GM21619 (cell line): ENCODE data around the gene COLEC11.
"Not testable (repeated sequence)": the region's sequence is repeated elsewhere in the genome, so short reads cannot be mapped to it uniquely, and the experiment has no call there.

Experiments used
- ATAC-seq: cut with Tn5 transposase; IDR thresholded peaks from one replicate; pipeline ENCODE4 v1.9.1; 2021; ENCODE audit not compliant: unreplicated experiment

The COLEC11 gene

GRCh38 chr2:3622967-3623366 is 28.1 kb downstream of the COLEC11 start:
- no peak for ATAC-seq

GRCh38 chr2:3624059-3624794 is 29.3 kb downstream of the COLEC11 start:
- peak; percentile 80 for ATAC-seq

DNA sequence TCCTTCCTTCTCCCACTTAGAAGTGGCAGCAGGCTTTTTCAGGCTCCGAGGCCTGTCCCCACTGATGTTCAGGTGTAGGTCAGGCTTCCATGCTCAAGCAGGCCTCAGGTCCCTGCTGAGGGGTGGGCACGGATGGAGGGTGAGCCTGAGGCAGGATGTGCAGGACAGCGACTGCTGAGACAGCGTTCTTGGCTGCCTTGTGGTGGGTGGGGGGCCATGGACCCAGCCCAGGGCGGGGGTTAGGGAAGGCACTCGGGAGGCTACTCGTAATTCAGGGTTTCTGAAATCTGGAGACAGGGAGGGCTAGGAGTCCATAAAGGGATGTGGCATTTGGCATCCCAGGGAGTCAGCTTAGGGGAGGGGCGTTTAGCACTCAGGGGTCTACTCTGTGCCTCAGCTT is 30.3 kb downstream of the COLEC11 start:
- ATAC-seq, result no peak

GRCh38 chr2:3626118-3626811 is 31.4 kb downstream of the COLEC11 start:
- ATAC-seq, result no peak

DNA sequence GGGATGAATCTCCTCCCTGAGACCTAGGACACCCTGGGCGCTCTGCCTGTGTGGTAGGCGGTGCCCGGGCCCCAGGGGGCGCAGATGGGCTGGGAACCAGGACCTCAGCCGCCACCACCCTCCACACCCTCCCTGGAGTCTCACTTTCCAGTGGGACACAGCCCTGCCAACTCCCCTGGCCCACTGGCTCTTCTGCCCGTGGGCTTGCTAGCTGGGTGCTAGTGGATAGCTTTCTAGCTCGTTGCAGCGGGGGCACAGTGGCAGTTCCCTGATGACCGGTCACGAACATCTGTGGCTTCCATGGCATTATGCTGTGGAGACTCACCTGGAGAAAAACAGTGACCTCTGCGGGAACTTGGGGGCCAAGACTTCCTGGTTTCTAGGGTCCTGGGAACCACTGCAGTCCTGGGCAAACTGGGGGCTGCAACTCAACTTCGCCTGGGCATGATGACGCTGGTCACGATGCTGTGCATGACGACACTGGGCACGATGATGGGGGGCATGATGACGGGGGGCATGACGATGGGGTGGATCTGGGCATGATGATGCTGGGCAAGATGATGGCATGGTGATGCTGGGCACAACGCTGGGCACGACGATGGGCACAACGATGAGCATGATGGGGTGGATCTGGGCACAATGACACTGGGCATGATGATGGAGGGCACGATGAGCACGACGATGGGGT is 32.0 kb downstream of the COLEC11 start:
- ATAC-seq, result no peak

- ATAC-seq, result no peak
Measured at GRCh38 chr2:3627500-3628100, 32.7 kb downstream of the COLEC11 start.

DNA sequence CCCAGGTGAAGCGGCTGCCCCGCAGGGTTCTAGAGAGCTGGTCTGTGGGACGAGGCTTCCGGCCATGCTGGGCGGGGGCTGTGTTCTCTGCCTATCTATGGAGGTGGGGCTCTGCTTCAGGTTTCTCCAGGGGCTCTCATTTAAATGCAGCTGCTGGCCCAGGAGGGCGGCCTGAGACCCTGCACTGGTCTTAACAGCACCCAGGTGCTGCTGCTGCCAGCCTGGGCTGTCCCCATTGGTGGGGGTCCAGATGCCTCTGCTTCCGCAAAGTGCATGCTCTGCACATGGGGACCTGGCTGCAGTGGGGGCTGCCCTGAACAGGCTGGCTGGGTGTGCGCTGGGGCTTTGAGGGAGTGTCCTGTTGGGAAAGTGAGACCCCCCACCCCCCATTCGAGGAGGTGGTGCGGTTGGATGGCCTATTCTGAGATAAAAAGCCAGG is 33.3 kb downstream of the COLEC11 start:
- no peak for ATAC-seq

- ATAC-seq, result no peak
Measured at GRCh38 chr2:3628800-3629199, 33.9 kb downstream of the COLEC11 start.

DNA sequence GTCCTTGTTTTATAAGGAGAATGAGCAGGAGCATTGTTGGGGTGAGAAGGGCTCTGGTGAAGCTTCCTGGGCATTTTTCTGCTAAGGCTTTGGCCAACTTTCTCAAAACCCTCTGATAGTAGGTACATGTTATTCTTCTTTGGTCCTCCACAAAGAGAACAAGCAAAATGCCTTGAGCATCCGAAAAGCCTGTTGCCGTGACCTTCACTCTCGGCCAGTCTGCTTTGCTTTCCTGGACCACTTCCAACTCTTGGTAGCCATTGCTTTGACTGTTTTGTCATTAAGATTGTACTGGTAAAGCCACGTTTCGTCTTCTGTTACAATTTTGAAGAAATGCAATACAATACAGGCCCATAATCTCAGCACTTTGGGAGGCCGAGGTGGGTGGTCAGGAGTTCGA is 35.7 kb downstream of the COLEC11 start:
- no peak for ATAC-seq

DNA sequence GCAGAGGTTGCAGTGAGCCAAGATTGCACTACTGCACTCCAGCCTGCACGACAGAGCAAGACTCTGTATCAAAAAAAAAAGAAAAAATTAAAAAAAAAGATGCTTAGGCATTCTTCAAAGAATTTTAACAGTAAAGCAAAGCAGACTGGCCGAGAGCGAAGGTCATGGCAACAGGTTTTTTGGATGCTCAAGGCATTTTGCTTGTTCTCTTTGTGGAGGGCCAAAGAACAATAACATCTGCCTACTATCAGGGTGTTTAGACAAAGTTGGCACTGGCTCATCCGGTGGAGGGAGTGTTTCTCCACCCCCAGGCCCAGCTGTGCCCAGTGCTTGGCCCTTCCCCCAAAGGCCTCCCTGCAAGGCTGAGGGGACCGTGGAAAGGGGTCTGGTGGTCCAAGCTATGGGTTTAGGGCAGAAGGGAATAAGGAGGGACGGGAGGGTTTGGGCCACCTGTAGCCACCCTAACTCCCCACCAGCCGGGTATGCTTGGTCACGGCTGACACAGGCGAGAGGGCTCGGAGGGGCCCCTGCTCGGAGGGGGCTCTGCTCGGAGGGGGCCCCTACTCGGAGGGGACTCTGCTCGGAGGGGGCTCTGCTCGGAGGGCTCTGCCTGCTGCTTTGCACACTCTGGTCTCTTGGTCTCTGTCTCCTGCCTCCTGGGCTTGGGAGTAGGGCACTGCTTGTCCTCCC is 36.4 kb downstream of the COLEC11 start:
- no peak for ATAC-seq

GRCh38 chr2:3631851-3632659 is 37.1 kb downstream of the COLEC11 start:
- ATAC-seq, result no peak

- ATAC-seq, result no peak
Measured at GRCh38 chr2:3633089-3633981, 38.4 kb downstream of the COLEC11 start.

DNA sequence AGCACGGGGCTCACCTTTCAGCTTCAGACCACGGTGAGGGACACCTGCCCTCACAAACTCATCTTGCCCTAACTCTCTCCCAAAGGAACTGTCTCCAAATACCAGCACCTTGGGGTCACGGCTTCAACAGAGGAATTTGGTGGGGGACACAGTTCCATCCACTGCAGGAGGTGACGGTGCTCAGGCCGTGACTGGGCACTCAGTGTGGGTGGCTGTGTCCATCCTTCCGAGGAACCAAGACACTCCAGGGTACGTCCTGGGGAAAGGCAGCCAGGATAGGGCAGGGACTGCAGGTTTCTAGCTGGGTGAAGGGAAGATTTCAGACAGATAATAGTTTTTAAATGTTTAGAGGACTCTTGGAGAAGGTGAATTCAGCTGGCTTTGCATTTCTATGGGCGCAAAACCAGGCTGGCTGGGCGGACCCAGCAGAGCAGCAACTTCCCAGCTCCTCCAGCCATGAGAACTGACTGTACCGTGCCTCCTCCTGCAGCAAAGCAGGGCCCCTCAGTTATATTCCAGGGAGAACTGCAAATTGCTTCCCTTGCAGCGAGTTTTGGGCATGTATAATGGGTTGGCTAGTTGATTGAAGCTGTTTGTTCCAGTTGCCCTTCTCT is 39.2 kb downstream of the COLEC11 start:
- no peak for ATAC-seq

- ATAC-seq, result no peak
Measured at GRCh38 chr2:3634596-3635121, 39.7 kb downstream of the COLEC11 start.

- no peak for ATAC-seq
Measured at GRCh38 chr2:3635171-3635974, 40.5 kb downstream of the COLEC11 start.

DNA sequence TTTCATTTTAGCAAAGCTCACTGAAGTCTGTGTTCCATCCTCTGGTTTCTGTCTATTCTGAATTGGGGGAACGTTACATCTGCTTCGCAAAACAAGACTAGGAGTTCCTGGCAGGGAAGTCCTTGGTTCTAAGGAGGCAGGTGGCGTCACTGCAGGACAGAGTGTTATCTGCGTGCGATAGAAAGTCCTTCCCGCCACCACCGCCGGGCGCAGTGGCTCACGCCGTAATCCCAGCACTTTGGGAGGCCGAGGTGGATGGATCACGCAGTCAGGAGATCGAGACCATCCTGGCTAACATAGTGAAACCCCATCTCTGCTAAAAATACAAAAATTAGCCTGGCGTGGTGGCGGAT is 41.0 kb downstream of the COLEC11 start:
- ATAC-seq, result not testable (repeated sequence)

DNA sequence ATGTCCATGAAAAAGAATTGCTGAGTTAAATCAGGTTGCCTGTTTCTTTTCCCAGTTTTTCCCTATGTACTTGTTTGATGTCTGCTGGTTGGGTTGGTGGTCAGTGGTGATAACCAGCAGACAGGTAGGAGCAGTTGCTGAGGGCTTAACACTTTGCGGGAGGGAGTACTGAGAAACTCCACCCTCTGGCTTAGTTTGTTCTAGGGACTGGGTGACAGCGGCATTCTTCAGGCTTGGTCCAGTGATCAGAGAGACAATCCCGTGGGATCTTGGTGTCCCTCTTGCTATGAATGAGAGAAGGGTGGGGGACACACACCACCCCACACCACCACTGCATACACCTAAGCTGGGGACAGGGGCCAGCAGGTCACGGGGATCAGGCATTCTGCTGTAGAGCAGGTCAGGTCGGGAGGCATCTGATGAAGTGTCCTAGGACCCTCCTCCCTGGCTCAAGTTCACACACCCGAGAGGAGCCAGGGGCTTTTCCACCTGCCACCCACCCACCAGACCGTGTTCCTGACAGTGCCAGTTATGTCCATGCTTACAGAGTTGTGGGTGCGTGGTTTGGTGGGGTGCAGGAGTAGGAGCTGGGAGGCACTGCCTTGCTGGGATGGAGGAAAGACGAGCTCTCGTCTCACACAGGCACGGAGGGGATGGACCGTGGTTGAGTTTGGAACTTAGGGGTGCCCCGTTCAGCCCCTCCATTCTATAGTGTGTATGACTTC is 41.8 kb downstream of the COLEC11 start:
- no peak for ATAC-seq
